GM13976 (cell line): ENCODE data around the gene CRYBA1.

Experiments used
- DNase-seq: peaks from one replicate; pipeline ENCODE4 v3.0.0; 2012; ENCODE audit warnings: low spot score
- CTCF ChIP-seq: IDR thresholded peaks from 2 replicates; pipeline ENCODE4 v1.5.1; 2012; ENCODE audit warnings: borderline replicate concordance, mild to moderate bottlenecking; ENCODE audit not compliant: insufficient read depth; ENCODE audit errors: extremely low read depth, missing control alignments, control extremely low read depth
- in situ Hi-C: fragments of 300-500 bp; cut with MboI; formaldehyde crosslinking; loops from one replicate; pipeline ENCODE4 v1.12.0; 2022; ENCODE audit warnings: low sequenced_read_pairs, mixed read lengths, inconsistent platforms; ENCODE audit not compliant: unreplicated experiment

Gene CRYBA1

DNA sequence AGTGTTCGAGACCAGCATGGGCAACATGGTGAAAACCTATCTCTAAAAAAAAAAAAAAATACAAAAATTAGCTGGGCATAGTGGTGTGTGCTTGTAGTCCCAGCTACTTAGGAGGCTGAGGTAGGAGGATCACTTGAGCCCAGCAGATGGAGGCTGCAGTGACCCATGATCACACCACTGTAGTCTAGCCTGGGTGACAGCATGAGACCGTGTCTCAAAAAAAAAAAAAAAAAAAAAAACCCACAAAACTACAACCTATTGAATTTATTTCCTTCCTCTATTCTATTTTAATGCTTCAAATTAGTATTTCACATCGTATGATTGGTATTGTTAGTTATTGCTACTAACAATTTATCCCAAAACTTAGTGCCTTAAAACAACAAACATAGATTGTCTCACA is 56.7 kb downstream of the CRYBA1 start:
- no peak for TF ChIP-seq CTCF
- no peak for DNase-seq
- in situ Hi-C loops = no loop called here
